HG02885 (cell line): Measurements from ENCODE around the gene FBXL19.

Experiments
- ATAC-seq: cut with Tn5 transposase; IDR thresholded peaks from one replicate; pipeline ENCODE4 v1.9.1; 2021; ENCODE audit warnings: mild to moderate bottlenecking; ENCODE audit not compliant: unreplicated experiment, poor library complexity

Gene FBXL19

DNA sequence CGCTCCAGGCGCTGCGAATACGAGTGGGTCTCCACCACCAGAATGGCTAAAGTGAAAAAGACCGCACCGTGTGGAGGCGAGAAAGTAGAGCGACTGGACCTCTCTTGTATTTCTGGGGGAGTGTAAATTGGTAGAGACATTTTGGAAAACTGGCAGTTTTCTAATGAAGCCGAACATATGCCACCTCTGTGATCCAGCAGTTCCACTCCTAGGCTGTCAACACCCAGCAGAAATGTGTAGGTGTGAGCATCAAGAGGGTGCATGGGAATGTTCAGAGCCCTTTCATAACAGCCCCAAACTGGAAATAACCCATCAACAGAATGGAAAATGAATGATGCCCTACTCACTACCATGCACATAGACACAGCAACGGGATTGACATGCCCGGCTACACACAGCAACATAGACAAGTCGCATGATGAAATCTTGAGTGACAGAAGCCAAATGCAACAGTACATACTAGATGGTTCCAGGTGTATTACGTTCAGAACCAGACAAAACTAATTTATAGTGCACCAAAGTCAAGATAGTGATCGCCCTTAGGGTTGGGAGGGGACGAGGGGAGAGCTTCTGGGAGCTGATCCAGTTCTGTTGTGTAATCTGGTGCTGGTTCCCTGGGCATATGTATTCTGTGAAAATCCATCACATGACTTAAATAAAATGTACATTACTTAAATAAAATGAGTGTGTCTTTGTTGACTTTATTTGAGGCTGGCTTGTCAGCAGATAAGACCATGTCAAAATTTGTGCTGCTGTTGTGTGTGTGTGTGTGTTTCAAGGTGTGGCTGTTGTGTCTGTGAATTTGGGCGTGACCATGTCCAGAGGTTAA lies 28.6 kb upstream of the FBXL19 start:
- no peak for ATAC-seq

DNA sequence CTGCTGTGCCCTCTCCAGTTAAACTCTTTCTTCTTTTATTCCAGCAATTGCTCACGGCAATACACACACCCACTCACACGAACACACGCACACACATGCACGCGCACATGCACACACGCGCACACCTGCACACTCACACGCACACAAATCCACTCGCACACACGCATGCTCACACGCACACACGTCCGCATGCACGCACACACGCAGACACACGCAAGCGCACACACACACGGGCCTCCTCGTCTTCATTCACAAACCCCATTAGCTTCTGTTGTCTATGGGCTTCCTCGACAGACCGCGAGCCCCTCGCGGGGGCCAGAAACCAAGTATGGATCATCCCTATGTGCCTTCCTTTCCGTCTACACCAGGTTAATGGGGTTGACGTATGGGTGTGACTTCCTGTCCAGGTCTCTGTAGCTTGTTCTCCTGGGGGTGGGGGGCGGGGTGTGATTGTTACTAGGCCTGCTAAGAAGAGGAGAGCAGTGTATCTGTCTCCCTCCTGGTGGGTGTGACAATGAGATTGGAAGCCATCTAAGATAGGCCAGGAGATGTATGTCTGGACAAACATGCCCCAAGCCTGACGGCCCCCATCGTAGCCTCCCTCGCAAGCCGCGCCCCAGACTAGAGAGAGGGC lies 27.6 kb upstream of the FBXL19 start:
- no peak for ATAC-seq

DNA sequence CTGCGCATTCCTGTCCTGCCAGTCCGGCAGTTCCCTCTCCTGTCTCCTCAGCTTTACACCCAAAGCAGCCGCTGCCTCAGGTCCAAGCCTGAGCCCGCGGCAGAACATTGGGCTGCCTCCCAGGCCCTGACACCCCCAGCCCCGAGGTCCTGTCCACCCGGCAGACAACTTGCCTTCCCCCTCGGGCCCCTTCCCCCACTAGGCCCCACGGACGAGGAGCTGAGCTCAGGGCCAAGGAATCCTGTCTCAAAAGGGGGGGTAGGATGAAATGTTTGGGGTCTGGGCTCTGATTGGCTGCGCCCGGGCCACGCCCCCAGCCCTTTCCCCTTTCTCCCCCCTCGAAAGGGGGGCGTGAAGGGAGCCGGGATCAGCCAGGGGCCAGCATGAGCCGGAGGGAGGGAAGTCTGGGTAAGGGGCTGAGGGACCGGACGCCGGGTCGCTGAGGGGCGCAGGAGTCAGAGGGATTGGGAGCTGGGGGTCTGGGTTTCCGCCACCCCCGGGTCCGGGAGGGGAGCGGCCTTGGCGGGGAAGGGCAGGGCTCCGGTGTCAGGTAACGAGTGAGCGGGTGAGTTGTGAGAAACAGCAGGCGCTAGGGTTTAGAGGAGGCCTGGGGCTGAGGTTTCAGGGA lies 27.0 kb upstream of the FBXL19 start, which contains the start of gene CTF1:
Gene CTF1 (plus strand): TSS at position 354 of the 628 bp plus-strand sequence. CDS start 30 bp downstream, at position 384.
- ATAC-seq: no peak

DNA sequence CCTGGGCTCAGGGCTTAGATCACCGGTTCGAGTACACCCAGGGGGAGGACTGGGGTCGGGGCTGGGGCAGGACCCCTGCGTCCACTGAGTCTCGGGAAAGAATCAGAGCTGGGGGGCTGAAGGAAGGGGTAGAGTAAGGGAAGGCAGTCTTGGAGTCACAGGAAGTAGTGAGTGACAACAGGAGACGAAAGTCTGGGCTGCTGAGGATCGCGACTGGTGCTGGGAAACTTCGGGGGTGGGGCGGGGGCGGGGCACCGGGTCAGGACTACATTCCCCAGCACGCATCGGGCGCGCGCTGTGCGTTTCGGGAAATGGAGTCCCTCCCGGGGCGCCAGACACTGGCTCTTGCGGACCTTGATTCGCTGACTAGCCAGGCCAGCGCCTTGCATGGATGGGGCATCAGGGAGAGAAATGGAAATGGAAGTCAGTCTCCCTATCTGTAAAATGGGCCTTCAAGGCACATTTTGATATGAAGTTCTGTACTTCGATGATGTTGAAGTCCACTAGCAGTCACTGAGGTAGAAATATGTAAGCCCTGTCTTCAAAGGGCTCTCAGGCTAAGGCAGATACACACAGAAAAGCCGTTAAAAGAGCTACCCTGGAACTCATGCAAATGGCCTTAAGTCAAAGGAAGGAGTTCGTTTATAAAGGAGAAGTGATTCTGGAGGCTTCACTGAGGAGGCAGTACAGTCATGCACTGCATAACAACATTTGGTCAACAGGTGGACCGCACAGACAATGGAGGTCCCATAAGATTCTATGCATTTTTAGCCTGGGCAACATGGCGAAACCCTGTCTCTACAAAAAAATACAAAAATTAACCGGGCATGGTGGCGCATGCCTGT lies 26.3 kb upstream of the FBXL19 start:
- peak; percentile 45 for ATAC-seq

DNA sequence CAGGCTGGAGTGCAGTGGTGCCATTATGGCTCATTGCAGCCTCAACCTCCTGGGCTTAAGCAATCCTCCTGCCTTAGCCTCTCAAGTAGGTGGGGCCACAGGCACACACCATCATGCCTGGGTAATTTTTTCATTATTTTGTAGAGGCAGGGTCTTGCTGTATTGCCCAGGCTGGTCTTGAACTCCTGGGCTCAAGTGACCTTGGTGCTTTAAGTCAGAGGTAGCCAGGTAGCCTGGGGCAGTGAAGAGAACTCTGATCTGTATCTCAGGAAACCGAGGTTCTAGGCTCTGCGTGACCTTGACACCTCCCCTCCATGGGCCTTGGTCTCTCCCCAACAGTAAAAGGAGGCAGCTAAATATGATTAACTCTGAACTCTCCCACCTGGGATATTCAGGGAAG lies 23.6 kb upstream of the FBXL19 start:
- no peak for ATAC-seq

DNA sequence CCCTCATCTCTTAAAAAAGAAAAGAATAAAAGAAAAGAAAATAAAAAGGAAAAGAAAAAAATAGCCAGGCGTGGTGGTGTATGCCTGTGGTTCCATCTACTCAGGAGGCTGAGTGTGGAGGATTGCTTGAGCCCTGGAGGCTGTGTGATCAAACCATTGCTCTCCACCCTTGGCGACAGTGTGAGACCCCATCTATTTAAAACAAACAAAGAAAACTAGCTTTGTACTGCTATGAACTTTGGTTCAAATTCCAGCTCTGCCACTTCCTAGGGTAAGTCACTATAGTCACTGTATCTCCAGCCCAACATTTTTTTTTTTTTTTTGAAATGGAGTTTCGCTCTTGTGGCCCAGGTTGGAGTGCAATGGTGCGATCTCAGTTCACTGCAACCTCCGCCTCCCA lies 22.8 kb upstream of the FBXL19 start:
- ATAC-seq: no peak

DNA sequence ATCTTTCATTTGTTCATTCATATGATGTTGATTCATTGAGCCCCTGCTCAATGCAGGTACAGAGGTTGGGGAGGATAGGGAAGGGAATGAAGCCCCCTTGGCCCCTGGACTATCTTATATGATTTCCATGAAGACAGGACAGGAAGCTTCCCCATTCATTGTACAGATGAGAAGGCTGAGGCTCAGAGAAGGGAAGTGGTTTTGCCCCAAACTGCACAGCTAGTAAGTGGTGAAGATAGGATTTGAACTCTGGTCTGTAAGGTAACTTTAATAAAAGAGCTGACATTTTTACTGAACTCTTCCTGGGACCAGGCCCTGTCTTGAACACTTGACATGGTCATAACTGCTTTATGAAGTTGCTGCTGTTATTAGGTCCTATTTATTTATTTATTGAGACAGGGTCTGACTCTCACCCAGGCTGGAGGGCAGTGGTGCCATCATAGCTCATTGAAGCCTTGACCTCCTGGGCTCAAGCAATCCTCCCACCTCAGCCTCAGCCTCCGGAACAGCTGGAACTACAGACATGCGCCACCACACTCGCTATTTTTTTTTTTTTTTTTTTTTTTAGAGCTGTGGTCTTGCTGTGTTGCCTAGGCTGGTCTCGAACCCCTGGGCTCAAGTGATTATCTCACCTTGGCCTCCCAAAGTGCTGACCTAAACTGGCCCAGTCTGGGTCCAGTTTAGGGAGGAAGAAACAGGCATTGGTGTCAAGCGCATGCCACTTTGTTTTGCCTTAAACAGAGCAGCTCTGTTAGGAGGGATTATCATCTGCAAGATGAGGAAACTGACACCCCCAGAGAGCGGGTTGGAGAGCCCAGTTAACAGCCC lies 22.0 kb upstream of the FBXL19 start:
- no peak for ATAC-seq

DNA sequence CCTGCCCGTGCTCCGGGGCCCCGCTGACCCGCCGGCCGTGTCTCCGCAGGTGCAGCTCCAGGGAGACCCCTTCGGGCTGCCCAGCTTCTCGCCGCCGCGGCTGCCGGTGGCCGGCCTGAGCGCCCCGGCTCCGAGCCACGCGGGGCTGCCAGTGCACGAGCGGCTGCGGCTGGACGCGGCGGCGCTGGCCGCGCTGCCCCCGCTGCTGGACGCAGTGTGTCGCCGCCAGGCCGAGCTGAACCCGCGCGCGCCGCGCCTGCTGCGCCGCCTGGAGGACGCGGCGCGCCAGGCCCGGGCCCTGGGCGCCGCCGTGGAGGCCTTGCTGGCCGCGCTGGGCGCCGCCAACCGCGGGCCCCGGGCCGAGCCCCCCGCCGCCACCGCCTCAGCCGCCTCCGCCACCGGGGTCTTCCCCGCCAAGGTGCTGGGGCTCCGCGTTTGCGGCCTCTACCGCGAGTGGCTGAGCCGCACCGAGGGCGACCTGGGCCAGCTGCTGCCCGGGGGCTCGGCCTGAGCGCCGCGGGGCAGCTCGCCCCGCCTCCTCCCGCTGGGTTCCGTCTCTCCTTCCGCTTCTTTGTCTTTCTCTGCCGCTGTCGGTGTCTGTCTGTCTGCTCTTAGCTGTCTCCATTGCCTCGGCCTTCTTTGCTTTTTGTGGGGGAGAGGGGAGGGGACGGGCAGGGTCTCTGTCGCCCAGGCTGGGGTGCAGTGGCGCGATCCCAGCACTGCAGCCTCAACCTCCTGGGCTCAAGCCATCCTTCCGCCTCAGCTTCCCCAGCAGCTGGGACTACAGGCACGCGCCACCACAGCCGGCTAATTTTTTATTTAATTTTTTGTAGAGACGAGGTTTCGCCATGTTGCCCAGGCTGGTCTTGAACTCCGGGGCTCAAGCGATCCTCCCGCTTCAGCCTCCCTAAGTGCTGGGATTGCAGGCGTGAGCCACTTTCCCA lies 21.1 kb upstream of the FBXL19 start:
- ATAC-seq: peak; percentile 80

DNA sequence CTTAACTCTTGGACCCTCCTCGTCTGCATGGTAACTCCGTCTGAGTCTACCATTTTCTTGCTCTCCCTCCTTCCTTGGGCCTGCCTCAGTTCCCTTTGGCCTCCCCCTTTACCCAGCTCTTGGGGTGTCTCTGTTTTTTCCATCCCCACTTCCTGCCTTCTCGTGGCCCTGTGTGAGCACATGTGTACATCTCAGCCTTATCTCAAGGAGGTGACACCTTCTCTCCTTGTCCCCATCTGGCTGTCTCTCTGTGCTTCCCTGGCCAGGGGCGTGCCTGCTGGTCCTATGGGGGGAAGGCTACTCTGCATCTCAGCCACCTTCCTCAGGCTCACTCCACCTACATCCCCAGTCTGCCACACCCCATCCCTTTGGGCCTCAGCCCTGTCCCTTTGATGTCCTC lies 20.4 kb upstream of the FBXL19 start:
- no peak for ATAC-seq

DNA sequence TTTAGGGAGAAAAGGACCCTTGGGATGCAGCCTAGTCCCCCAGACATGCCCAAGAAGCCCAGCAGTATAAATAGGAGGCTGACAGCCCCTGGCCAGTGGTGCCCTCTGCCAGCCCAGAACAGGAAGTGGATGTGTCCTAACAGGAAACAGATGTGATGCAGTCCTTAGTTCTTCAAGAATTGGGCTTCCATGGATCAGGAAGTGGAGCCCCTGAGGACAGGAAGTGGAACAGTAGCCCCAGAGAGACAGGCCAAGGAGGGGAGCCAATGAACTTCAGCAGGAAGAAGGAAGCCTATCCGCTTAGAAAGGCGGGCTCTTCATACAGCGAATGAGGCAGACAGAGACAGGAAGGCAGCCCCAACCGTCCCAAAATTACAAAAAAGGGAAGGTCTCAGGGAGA lies 19.8 kb upstream of the FBXL19 start:
- ATAC-seq: no peak

DNA sequence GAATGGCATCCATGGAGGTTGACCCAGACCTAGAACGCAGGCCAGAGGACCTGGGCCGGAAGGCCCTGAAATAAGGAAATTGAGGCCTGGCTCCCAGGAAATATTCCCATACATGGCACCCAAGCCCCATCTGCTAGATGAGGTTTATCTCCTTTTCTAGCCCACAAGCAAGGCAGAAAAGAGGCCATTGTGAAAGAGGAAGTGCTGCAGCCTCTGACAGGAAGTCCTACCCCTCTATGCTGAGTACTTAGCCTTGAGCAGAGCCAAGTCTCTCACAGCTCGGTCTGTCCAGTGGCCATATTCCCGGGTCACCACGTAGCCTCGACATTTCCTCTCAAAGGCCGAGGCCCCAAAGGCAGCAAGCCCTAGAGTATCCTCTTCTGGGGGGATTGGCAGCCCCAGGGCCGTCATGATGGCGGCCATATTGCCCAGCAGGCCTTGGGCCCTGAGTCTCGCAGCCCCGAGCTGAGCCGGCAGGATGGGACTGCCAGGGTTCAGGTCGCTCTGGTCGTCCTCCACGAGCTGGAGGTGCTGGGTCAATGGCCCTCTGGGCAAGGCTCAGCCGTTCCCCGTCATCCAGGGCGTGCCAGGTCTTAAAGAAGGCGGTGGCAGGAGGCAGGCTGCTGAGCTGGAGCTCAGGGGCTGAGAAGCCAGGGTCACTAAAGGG lies 19.1 kb upstream of the FBXL19 start:
- ATAC-seq: no peak

DNA sequence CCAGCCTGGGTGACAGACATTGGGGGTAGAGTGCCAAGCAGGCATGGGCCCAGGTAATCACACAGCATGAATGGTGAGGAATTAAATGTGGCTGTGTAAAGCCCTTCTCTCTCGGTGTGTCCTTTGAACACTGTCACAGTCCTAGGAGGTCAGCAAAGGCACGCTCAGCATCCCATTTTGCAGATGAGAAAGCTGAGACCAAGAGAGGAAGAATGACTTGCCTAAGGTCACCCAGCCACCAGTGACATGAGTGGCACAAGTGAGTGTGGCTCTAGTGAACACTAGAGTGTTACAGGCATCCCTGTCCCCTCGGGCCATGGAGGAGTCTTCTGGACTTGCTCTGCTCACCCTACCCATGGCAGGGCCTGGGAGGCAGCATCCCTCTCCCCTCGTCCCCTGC lies 16.3 kb upstream of the FBXL19 start:
- no peak for ATAC-seq

DNA sequence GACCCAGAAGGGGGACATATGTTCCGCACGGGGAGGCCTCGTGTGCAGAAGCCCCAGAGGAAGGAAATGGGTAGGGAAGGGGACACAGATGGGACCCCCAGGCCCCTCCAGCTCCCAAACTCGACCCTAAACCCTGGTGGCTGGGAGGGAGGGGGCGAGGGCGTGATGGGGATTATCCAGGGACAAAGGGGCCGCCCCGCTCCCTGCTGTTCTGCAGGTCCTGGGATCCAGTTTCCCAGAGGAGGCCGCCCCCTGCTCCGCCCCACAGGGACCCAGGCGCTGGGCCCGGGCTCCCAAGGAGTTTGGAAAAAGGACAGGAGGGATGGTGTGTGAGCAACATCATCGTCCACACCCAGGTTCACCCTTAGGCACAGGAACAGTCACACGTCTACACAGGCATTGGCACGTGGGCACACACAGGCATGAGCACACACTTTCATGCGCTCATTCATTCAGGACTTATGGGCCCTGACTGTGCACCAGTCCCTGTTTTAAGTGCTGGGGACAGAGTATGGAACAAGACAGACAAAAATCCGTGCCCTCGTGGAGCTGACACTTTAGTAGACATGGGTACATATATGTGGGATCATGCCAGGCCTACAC lies 12.8 kb upstream of the FBXL19 start:
- ATAC-seq: no peak

DNA sequence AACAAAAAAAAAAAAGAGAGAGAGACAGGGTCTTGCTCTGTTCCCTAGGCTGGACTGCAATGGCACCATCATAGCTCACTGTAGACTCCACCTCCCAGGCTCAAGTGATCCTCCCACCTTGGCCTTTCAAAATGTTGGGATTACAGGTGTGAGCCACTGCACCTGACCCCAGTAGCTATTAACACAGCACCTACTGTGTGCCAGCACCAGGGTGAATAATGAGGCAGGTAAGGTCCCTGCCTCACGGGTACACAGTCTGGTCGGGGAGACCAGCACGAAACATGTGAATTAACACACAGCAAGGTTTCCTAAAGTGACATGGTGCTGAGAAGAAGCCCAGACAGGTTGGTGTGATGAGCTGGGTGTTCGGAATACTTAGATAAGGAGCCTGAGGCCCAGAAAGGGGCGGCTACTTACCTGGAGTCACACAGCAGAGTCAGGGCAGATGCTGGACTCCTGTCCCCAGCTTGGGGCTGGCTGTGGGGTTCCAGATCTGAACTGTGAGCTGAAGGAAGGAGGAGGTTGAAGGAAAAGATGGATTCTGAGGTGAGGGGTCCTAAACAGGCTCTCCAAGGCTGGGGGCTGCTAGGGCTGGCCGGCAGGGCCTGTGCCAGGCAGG lies 10.5 kb upstream of the FBXL19 start:
- ATAC-seq: no peak

DNA sequence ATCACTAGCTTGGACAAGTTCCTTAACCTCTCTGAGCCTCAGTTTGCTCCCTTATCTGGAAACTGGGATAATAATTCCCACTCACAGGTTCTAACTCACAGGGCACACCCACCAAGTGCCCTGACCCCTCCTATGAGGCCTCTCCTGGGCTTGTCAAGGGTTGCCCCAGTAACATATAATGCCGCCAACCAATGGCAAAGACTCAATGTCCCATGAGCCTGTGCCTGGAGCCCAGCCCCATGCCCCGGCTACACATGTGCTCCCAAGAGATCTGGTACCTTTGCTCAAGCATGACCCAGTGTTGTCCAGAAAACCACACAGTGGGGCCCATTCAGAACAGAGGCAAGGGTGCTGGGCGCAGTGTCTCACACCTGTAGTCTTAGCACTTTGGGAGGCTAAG lies 8.5 kb upstream of the FBXL19 start:
- no peak for ATAC-seq

DNA sequence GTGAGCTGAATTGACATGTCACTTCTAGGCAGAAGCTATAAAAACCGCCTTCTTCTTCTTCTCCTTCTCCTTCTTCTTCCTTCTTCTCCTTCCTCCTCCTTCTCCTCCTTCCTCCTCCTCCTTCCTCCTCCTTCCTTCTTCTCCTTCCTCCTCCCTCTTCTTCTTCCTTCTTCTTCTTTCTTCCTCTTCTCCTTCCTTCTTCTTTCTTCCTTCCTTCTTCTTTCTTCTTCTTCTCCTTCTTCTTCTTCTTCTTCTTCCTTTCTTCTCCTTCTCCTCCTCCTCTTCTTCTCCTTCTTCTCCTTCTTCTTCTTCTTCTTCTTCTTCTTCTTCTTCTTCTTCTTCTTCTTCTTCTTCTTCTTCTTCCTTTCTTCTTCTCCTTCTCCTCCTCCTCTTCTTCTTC lies 4.8 kb upstream of the FBXL19 start:
- no peak for ATAC-seq

DNA sequence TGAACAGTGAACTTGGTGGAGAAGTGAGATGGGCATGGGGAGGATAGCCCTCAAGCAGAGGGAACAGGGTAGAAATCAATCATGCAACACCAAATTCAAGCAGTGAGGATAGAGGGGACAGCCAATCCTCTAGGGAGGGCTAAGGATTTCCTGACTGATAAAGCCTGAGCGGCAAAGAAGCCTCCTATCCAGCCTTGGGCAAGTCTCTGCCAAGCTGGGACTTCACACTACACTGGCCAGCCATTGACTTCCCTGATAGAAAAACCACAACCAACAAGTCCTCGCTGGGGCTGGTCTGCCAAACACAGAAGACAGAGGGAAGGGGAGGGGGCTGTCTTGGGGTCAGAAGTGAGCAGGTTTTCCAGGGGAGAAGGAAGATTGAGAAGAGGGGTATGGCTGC lies 2.5 kb upstream of the FBXL19 start:
- no peak for ATAC-seq

DNA sequence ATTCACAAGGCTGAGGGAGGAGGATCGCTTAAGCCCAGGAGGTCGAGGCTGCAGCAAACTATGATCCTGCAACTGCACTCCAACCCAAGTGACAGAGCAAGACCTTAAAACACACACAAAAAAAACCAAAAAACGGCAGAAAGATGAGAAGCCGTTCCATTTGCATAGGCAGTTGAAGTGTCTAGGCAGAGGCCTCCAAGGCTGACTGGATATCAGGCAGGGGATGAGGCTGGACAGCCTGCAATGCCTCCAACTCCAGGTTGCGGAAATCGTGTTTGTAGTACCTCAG lies 2.0 kb upstream of the FBXL19 start:
- ATAC-seq: no peak
